Mesenchymal stem cell (in vitro differentiated cells and primary cell): Measurements from ENCODE around the gene PIMREG.
A peak's percentile ranks its signal among the peaks of the same experiment; 100 is the strongest.

ENCODE experiments used
- DNase-seq: peaks from one replicate; pipeline ENCODE4 v3.0.0-alpha.2; 2013
- H2AFZ ChIP-seq: one replicate; pipeline ENCODE4 v1.6.1; 2013; ENCODE audit warnings: low read depth, mild to moderate bottlenecking, control low read depth, inconsistent platforms, low read length, moderate library complexity
- H2AK5ac ChIP-seq: 2 replicates; pipeline ENCODE4 v1.6.1; 2013; ENCODE audit warnings: low read length, moderate library complexity, mild to moderate bottlenecking, inconsistent platforms; ENCODE audit not compliant: severe bottlenecking
- H2BK120ac ChIP-seq: one replicate; pipeline ENCODE4 v1.6.1; 2013; ENCODE audit warnings: low read depth, mild to moderate bottlenecking, inconsistent platforms, low read length, moderate library complexity
- H2BK12ac ChIP-seq, 2 experiments: one replicate each; pipeline ENCODE4 v1.6.1; 2013; ENCODE audit warnings: inconsistent platforms in 2 of 2, low read length in 2 of 2, mild to moderate bottlenecking in 2 of 2, moderate library complexity in 2 of 2, control low read depth in 1 of 2
- H2BK15ac ChIP-seq: one replicate; pipeline ENCODE4 v1.6.1; 2013; ENCODE audit warnings: mild to moderate bottlenecking, low read depth, inconsistent platforms; ENCODE audit not compliant: poor library complexity, severe bottlenecking
- H2BK5ac ChIP-seq: 2 replicates; pipeline ENCODE4 v1.6.1; 2013; ENCODE audit warnings: low read depth, mild to moderate bottlenecking, low read length, control low read depth, inconsistent platforms; ENCODE audit not compliant: poor library complexity, severe bottlenecking
- H3K14ac ChIP-seq, 2 experiments: one replicate each; pipeline ENCODE4 v1.6.1; 2013; ENCODE audit warnings: inconsistent platforms in 2 of 2, low read length in 2 of 2, control low read depth in 1 of 2, mild to moderate bottlenecking in 1 of 2, moderate library complexity in 1 of 2
- H3K18ac ChIP-seq, 2 experiments: one replicate each; pipeline ENCODE4 v1.6.1; 2013; ENCODE audit warnings: inconsistent platforms in 2 of 2, low read length in 2 of 2, control low read depth in 1 of 2, low read depth in 1 of 2, mild to moderate bottlenecking in 1 of 2
- H3K23ac ChIP-seq, 2 experiments: one replicate each; pipeline ENCODE4 v1.6.1; 2013; ENCODE audit warnings: inconsistent platforms in 2 of 2, low read length in 2 of 2, mild to moderate bottlenecking in 2 of 2, moderate library complexity in 2 of 2, control low read depth in 1 of 2
- H3K27ac ChIP-seq: 2 replicates; pipeline ENCODE4 v1.5.1; 2013; ENCODE audit warnings: mild to moderate bottlenecking, moderate library complexity, low read length, control low read depth, inconsistent platforms; ENCODE audit not compliant: poor library complexity, severe bottlenecking
- H3K27me3 ChIP-seq, 2 experiments: 2 replicates each; pipeline versions ENCODE4 v1.6.1 to v1.7.0; 2013; ENCODE audit warnings: low read length in 2 of 2, mild to moderate bottlenecking in 2 of 2, moderate library complexity in 2 of 2, control low read depth in 1 of 2, inconsistent platforms in 1 of 2; ENCODE audit not compliant: control insufficient read depth in 1 of 2, insufficient read depth in 1 of 2
- H3K36me3 ChIP-seq, 2 experiments: 2 replicates each; pipeline versions ENCODE4 v1.6.1 to v1.7.0; 2013; ENCODE audit warnings: low read length in 2 of 2, control low read depth in 1 of 2, inconsistent platforms in 1 of 2, low read depth in 1 of 2, mild to moderate bottlenecking in 1 of 2; ENCODE audit not compliant: insufficient read depth in 2 of 2, control insufficient read depth in 1 of 2
- H3K4ac ChIP-seq, 2 experiments: one replicate each; pipeline ENCODE4 v1.6.1; 2013; ENCODE audit warnings: inconsistent platforms in 2 of 2, low read length in 2 of 2, mild to moderate bottlenecking in 2 of 2, moderate library complexity in 2 of 2, control low read depth in 1 of 2, low read depth in 1 of 2
- H3K4me1 ChIP-seq: 2 replicates; pipeline ENCODE4 v1.6.1; 2013; ENCODE audit warnings: low read depth, low read length, control low read depth; ENCODE audit not compliant: control insufficient read depth, insufficient read depth
- H3K4me2 ChIP-seq: 2 replicates; pipeline ENCODE4 v1.6.1; 2013; ENCODE audit warnings: low read length, mild to moderate bottlenecking, inconsistent platforms; ENCODE audit not compliant: poor library complexity, severe bottlenecking
- H3K4me3 ChIP-seq, 2 experiments: 2 replicates each; pipeline versions ENCODE4 v1.5.1 to v1.7.0; 2013; ENCODE audit warnings: low read length in 2 of 2, mild to moderate bottlenecking in 2 of 2, control low read depth in 1 of 2, low read depth in 1 of 2; ENCODE audit not compliant: insufficient read depth in 1 of 2
- H3K79me1 ChIP-seq: replicated peaks from 2 replicates; pipeline ENCODE4 v1.6.1; 2013; ENCODE audit warnings: mild to moderate bottlenecking, control low read depth, low read length, inconsistent platforms; ENCODE audit not compliant: poor library complexity, severe bottlenecking
- H3K9ac ChIP-seq: 2 replicates; pipeline ENCODE4 v1.7.0; 2013; ENCODE audit warnings: mild to moderate bottlenecking, low read length, moderate library complexity
- H3K9me3 ChIP-seq: 2 replicates; pipeline ENCODE4 v1.7.0; 2013; ENCODE audit warnings: mild to moderate bottlenecking, low read length; ENCODE audit not compliant: control insufficient read depth
- H4K8ac ChIP-seq: one replicate; pipeline ENCODE4 v1.6.1; 2013; ENCODE audit warnings: inconsistent platforms, mild to moderate bottlenecking, low read length, moderate library complexity
- H4K91ac ChIP-seq: one replicate; pipeline ENCODE4 v1.6.1; 2013; ENCODE audit warnings: mild to moderate bottlenecking, low read length, inconsistent platforms
- WGBS: methylation state at CpG from one replicate; pipeline ENCODE4 v1.1.7; 2013; ENCODE audit warnings: mixed read lengths; 5-methylcytosine and 5-hydroxymethylcytosine counted together

PIMREG gene

DNA sequence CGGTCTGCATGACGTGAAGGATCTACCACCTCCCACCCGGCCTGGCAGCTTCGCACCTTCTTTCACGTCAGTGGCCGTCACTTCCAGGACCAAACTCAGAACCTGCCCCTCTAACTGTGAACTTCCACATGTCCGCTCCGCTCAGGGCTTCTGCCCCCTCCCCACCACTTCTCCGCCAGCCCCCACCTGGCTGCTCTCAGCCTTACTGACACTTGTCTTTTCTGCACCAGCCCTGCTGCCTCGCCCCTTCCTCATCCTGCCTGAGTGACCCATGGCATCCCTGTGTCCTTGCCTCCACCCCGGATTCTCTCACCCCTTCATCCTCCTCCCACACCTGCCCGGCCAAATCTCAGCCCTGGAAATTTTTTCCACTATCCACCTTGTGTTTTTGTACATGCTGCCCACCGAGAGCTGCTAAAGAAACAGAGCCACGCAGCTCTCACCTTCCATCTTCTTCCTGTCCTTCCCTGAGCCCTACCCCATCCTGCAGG, 14.2 kb downstream of the PIMREG start:
- peaks cover 27% of the 10 kb centered on the region for H3K4me1 ChIP-seq
- peak overlapping the region; percentile 45 for H4K8ac ChIP-seq
- no peak overlapping the region for H3K14ac ChIP-seq
- no peak overlapping the region for H2BK5ac ChIP-seq
- no peak overlapping the region for H2AK5ac ChIP-seq
- no peak overlapping the region for H2BK15ac ChIP-seq
- H3K27ac ChIP-seq = no peak overlapping the region
- no peak for DNase-seq
- H3K4ac ChIP-seq = no peak overlapping the region
- H3K4me2 ChIP-seq = no peak overlapping the region
- WGBS = 87% methylated on average over 14 of the region's 14 CpGs
- H4K91ac ChIP-seq = peak overlapping the region; percentile 43
- H2AFZ ChIP-seq = no peak overlapping the region
- no peak overlapping the region for H3K23ac ChIP-seq
- H2BK12ac ChIP-seq = peak overlapping the region in 1 of 2 experiments; percentile 24
- no peak overlapping the region for H3K18ac ChIP-seq
- H3K9me3 ChIP-seq = no peaks in the 10 kb centered on the region
- peaks cover 20 to 57% of the 10 kb centered on the region in 2 experiments for H3K27me3 ChIP-seq
- H3K79me1 ChIP-seq = no peaks in the 10 kb centered on the region
- H2BK120ac ChIP-seq = no peak overlapping the region
- no peak overlapping the region for H3K9ac ChIP-seq
- no peak overlapping the region for H3K4me3 ChIP-seq
- no peaks in the 10 kb centered on the region for H3K36me3 ChIP-seq

DNA sequence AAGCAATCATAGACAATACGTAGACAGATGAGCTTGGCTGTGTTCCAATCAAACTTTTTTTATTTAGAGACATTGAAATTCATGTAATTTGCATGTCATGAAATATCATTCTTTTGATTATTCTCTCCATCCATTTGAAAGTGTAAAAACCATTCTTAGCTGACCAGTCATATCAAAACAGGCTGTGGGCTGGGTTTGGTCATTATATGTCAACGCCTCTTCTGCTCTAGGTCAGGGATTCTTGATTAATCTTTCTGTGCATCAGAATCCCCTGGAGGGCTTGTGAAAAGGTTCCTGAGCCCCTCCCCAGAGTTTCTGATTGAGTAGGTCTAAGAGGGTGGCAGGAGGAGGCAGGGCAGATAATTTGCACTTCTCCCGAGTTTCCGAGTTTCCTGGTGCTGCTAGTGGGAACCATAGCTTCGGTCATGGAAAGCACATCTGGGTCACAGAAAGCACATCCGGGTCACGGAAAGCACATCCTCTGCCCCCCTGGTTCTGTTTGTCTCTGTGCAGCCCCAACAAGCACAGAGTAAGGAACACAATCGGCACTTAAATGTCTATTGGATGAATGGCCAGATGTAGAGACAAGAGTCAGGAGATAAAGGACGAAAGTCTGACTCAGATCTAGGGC, 16.4 kb downstream of the PIMREG start:
- Histone ChIP-seq H3K79me1 (no peaks in the 10 kb centered on the region), H3K36me3 (no peaks in the 10 kb centered on the region), H4K91ac (no peak overlapping the region), H3K27me3 (peaks cover 12 to 39% of the 10 kb centered on the region in 2 experiments), H3K4me1 (peaks cover 22% of the 10 kb centered on the region), H3K18ac (no peak overlapping the region), H2AFZ (no peak overlapping the region), H3K4ac (no peak overlapping the region), H4K8ac (no peak overlapping the region), H2BK15ac (no peak overlapping the region), H3K4me2 (no peak overlapping the region), H2BK5ac (no peak overlapping the region), H2BK12ac (no peak overlapping the region), H2BK120ac (no peak overlapping the region), H2AK5ac (no peak overlapping the region), H3K9me3 (no peaks in the 10 kb centered on the region), H3K27ac (no peak overlapping the region), H3K9ac (no peak overlapping the region), H3K23ac (no peak overlapping the region), H3K4me3 (no peak overlapping the region), H3K14ac (no peak overlapping the region)
- DNase-seq = no peak
- 90% methylated on average over 8 of the region's 9 CpGs for WGBS

GRCh38 chr17:6461246-6461645, 17.0 kb downstream of the PIMREG start:
- Histone ChIP-seq H2AFZ (no peak overlapping the region), H3K27me3 (peaks cover 12 to 35% of the 10 kb centered on the region in 2 experiments), H3K23ac (no peak overlapping the region), H2BK120ac (no peak overlapping the region), H3K4ac (no peak overlapping the region), H2BK12ac (no peak overlapping the region), H3K79me1 (no peaks in the 10 kb centered on the region), H2BK5ac (no peak overlapping the region), H3K4me2 (no peak overlapping the region), H2BK15ac (no peak overlapping the region), H3K9me3 (no peaks in the 10 kb centered on the region), H2AK5ac (no peak overlapping the region), H4K91ac (no peak overlapping the region), H3K36me3 (no peaks in the 10 kb centered on the region), H3K9ac (no peak overlapping the region), H3K18ac (no peak overlapping the region), H3K4me3 (no peak overlapping the region), H3K14ac (no peak overlapping the region), H3K4me1 (peaks cover 22% of the 10 kb centered on the region), H3K27ac (no peak overlapping the region), H4K8ac (peak overlapping the region; percentile 52)
- WGBS = 93% methylated on average over 14 of the region's 14 CpGs
- DNase-seq = no peak

GRCh38 chr17:6461792-6462524, 17.7 kb downstream of the PIMREG start:
- Histone ChIP-seq H2BK12ac (no peak overlapping the region), H3K4me1 (peaks cover 16% of the 10 kb centered on the region), H4K8ac (no peak overlapping the region), H3K4me2 (no peak overlapping the region), H3K36me3 (no peaks in the 10 kb centered on the region), H2AFZ (no peak overlapping the region), H2BK120ac (no peak overlapping the region), H3K9ac (no peak overlapping the region), H3K27ac (no peak overlapping the region), H3K14ac (no peak overlapping the region), H3K4ac (no peak overlapping the region), H3K9me3 (no peaks in the 10 kb centered on the region), H3K18ac (no peak overlapping the region), H3K23ac (no peak overlapping the region), H3K79me1 (no peaks in the 10 kb centered on the region), H4K91ac (no peak overlapping the region), H3K27me3 (peaks cover 12 to 30% of the 10 kb centered on the region in 2 experiments), H2BK5ac (no peak overlapping the region), H2BK15ac (no peak overlapping the region), H2AK5ac (no peak overlapping the region), H3K4me3 (no peak overlapping the region)
- 61% methylated on average over 10 of the region's 10 CpGs for WGBS
- peak; percentile 50 for DNase-seq
